Endodermal cell (in vitro differentiated cells): ENCODE results near the gene POGZ. TPM values are rescaled to one million over a fixed set of nuclear protein-coding genes. Genes with fewer than 3 reads are reported as not detected.

Experiments
- DNase-seq: peaks from one replicate; pipeline ENCODE4 v3.0.0-alpha.2; 2017
- H3K27ac ChIP-seq: 2 replicates; pipeline ENCODE4 v1.5.1; 2013; ENCODE audit warnings: mild to moderate bottlenecking, low read depth, low read length, moderate library complexity
- H3K27me3 ChIP-seq: 2 replicates; pipeline ENCODE4 v1.6.1; 2013; ENCODE audit warnings: mild to moderate bottlenecking, low read length, moderate library complexity; ENCODE audit not compliant: insufficient read depth, control insufficient read depth, poor library complexity, severe bottlenecking
- H3K36me3 ChIP-seq: 2 replicates; pipeline ENCODE4 v1.7.0; 2013; ENCODE audit warnings: mild to moderate bottlenecking, low read length, moderate library complexity; ENCODE audit not compliant: control insufficient read depth, insufficient read depth
- H3K4me1 ChIP-seq: one replicate; pipeline ENCODE4 v1.7.0; 2013; ENCODE audit warnings: low read length; ENCODE audit not compliant: control insufficient read depth, insufficient read depth
- H3K4me3 ChIP-seq: 2 replicates; pipeline ENCODE4 v1.5.1; 2013; ENCODE audit warnings: mild to moderate bottlenecking, low read length, moderate library complexity
- H3K9ac ChIP-seq: 2 replicates; pipeline ENCODE4 v1.6.1; 2013; ENCODE audit warnings: mild to moderate bottlenecking, low read length, moderate library complexity; ENCODE audit not compliant: poor library complexity, severe bottlenecking; ENCODE audit errors: extremely low read depth
- H3K9me3 ChIP-seq: 2 replicates; pipeline ENCODE4 v1.6.1; 2013; ENCODE audit warnings: mild to moderate bottlenecking, low read length, moderate library complexity; ENCODE audit not compliant: control insufficient read depth
- H3K27ac Mint-ChIP-seq: 2 replicates; pipeline ENCODE4 v1.8.0; 2020; ENCODE audit warnings: mixed read lengths
- H3K27me3 Mint-ChIP-seq: 2 replicates; pipeline ENCODE4 v1.8.0; 2021; ENCODE audit warnings: mild to moderate bottlenecking, mixed read lengths; ENCODE audit not compliant: insufficient read depth
- H3K36me3 Mint-ChIP-seq: 2 replicates; pipeline ENCODE4 v1.8.0; 2020; ENCODE audit warnings: low read depth, mixed read lengths
- H3K4me1 Mint-ChIP-seq: 2 replicates; pipeline ENCODE4 v1.8.0; 2020; ENCODE audit warnings: mixed read lengths
- H3K4me3 Mint-ChIP-seq: 2 replicates; pipeline ENCODE4 v1.8.0; 2020; ENCODE audit warnings: mild to moderate bottlenecking, moderate library complexity, mixed read lengths
- H3K9me3 Mint-ChIP-seq: 2 replicates; pipeline ENCODE4 v1.8.0; 2020; ENCODE audit warnings: mild to moderate bottlenecking, mixed read lengths
- CTCF ChIP-seq: fragments of 200-600 bp; sonication (generic); conservative IDR thresholded peaks from 2 replicates; pipeline ENCODE4 v1.5.0; 2021; ENCODE audit warnings: antibody characterized with exemption, mild to moderate bottlenecking
- WGBS, 2 experiments: methylation state at CpG; one replicate each; pipeline versions ENCODE4 v1.1.5 to v1.1.7; 2013; ENCODE audit warnings: missing lambda C conversion rate in 2 of 2, mixed read lengths in 1 of 2; ENCODE audit not compliant: insufficient coverage in 1 of 2, insufficient read length in 1 of 2; 5-methylcytosine and 5-hydroxymethylcytosine counted together
- total RNA-seq, 2 donors: library from RNA; stranded (reverse); fragmentation: NEBNext Ultra II Directional in 1 of 2; extraction: Animal tissue kit (Norgen Biotek cat#: 25700) in 1 of 2; gene quantifications; 2 replicates in 1 of 2; 3 replicates in 1 of 2; pipeline ENCODE4 v1.2.1, GENCODE V29; 2021

The POGZ gene
- total RNA-seq, 2 donors from 2014 or later: 138 to 165 TPM

DNA sequence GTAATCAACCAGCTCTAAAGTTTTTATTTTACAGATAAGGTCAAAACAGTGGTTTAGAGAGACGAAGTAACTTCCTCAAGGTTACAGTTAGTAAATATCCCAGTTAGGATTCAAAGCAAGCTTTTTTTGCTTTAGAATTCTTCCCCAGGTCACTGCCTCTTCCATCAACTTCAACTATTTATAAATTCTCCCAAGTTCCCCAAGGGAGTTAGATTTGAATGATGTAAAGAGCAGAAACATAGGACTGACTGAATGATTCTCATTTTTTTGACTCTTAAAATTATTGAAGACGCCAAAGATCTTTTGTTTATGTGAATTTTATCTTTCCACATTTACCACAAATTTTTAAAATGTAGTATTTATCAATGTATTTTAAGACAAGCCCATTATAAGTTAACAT, 4.1 kb downstream of the POGZ start:
- H3K27ac Mint-ChIP-seq: no peak overlapping the region
- H3K4me3 Mint-ChIP-seq: no peak overlapping the region
- no peak for TF ChIP-seq CTCF
- Histone ChIP-seq H3K36me3 (peaks cover 24% of the 10 kb centered on the region), H3K27ac (no peak overlapping the region), H3K9ac (no peak overlapping the region), H3K4me1 (no peaks in the 10 kb centered on the region), H3K27me3 (no peaks in the 10 kb centered on the region), H3K4me3 (no peak overlapping the region), H3K9me3 (no peaks in the 10 kb centered on the region)
- WGBS, 2 experiments: 100% methylated on average over 1 of the region's 2 CpGs
- no peaks in the 10 kb centered on the region for H3K9me3 Mint-ChIP-seq
- peaks cover 7% of the 10 kb centered on the region for H3K4me1 Mint-ChIP-seq
- no peaks in the 10 kb centered on the region for H3K27me3 Mint-ChIP-seq
- H3K36me3 Mint-ChIP-seq: peaks cover 16% of the 10 kb centered on the region
- no peak for DNase-seq

- peaks cover 17% of the 10 kb centered on the region for H3K36me3 Mint-ChIP-seq
- H3K4me3 Mint-ChIP-seq: no peak overlapping the region
- no peak overlapping the region for H3K9ac ChIP-seq
- H3K4me3 ChIP-seq: no peak overlapping the region
- H3K27me3 Mint-ChIP-seq: no peaks in the 10 kb centered on the region
- H3K9me3 Mint-ChIP-seq: no peaks in the 10 kb centered on the region
- peaks cover 19% of the 10 kb centered on the region for H3K36me3 ChIP-seq
- no peaks in the 10 kb centered on the region for H3K27me3 ChIP-seq
- H3K9me3 ChIP-seq: no peaks in the 10 kb centered on the region
- DNase-seq: no peak
- H3K4me1 Mint-ChIP-seq: no peaks in the 10 kb centered on the region
- no peak overlapping the region for H3K27ac ChIP-seq
- TF ChIP-seq CTCF: no peak
- H3K27ac Mint-ChIP-seq: no peak overlapping the region
- H3K4me1 ChIP-seq: no peaks in the 10 kb centered on the region
- WGBS, 2 experiments: 95 to 100% methylated on average over 1 to 2 of the region's 2 CpGs
Observed at GRCh38 chr1:151447696-151448095, 11.6 kb downstream of the POGZ start.

- Mint-ChIP-seq H3K4me1 (no peaks in the 10 kb centered on the region), H3K27ac (peak overlapping the region; percentile 9), H3K4me3 (no peak overlapping the region), H3K36me3 (peaks cover 30% of the 10 kb centered on the region), H3K9me3 (no peaks in the 10 kb centered on the region), H3K27me3 (no peaks in the 10 kb centered on the region)
- H3K4me3 ChIP-seq: no peak overlapping the region
- H3K27me3 ChIP-seq: no peaks in the 10 kb centered on the region
- H3K4me1 ChIP-seq: no peaks in the 10 kb centered on the region
- peak overlapping the region; percentile 37 for H3K27ac ChIP-seq
- H3K36me3 ChIP-seq: peaks cover 34% of the 10 kb centered on the region
- H3K9me3 ChIP-seq: no peaks in the 10 kb centered on the region
- DNase-seq: no peak
- 88 to 100% methylated on average over 1 to 4 of the region's 4 CpGs for WGBS, 2 experiments
- H3K9ac ChIP-seq: no peak overlapping the region
- no peak for TF ChIP-seq CTCF
Observed at GRCh38 chr1:151444783-151445177, 14.5 kb downstream of the POGZ start.
